SU-DHL-6 (cell line): Measurements from ENCODE around the gene TNKS1BP1.

Experiments used
- H2AFZ ChIP-seq: fragments of 200-600 bp; sonication (generic); 2 replicates; pipeline ENCODE4 v1.6.1; 2014; ENCODE audit warnings: low read depth, mild to moderate bottlenecking, moderate library complexity, mixed read lengths, antibody characterized with exemption, low read length; ENCODE audit not compliant: severe bottlenecking
- H3F3A ChIP-seq: fragments of 200-600 bp; shearing (Covaris generic); 2 replicates; pipeline ENCODE4 v1.6.0; 2016; ENCODE audit warnings: antibody characterized with exemption, mild to moderate bottlenecking; ENCODE audit not compliant: insufficient read depth
- H3K27ac ChIP-seq: fragments of 200-600 bp; sonication (generic); 2 replicates; pipeline ENCODE4 v1.5.1; 2016; ENCODE audit warnings: low read depth, mild to moderate bottlenecking, low read length, moderate library complexity, mixed read lengths
- H3K27me3 ChIP-seq: fragments of 200-600 bp; sonication (generic), shearing (Covaris generic); 2 replicates; pipeline ENCODE4 v1.6.0; 2014; ENCODE audit warnings: mild to moderate bottlenecking, low read length
- H3K36me3 ChIP-seq: fragments of 200-600 bp; sonication (generic); 2 replicates; pipeline ENCODE4 v1.6.1; 2014; ENCODE audit warnings: mild to moderate bottlenecking, low read length, mixed read lengths
- H3K4me2 ChIP-seq: fragments of 300-600, 200-600 bp; shearing (Covaris generic), sonication (generic); 2 replicates; pipeline ENCODE4 v1.6.0; 2014; ENCODE audit warnings: low read length, low read depth, mild to moderate bottlenecking; ENCODE audit not compliant: poor library complexity, severe bottlenecking
- H3K4me3 ChIP-seq: fragments of 200-600 bp; sonication (generic); 2 replicates; pipeline ENCODE4 v1.5.1; 2014; ENCODE audit warnings: antibody characterized with exemption, low read length, mild to moderate bottlenecking, mixed read lengths; ENCODE audit not compliant: insufficient read depth, poor library complexity, severe bottlenecking
- H3K79me2 ChIP-seq: fragments of 200-600 bp; sonication (generic); 2 replicates; pipeline ENCODE4 v1.6.1; 2014; ENCODE audit warnings: mild to moderate bottlenecking, low read length, moderate library complexity; ENCODE audit not compliant: insufficient read depth
- H3K9ac ChIP-seq: fragments of 200-600 bp; sonication (generic); 2 replicates; pipeline ENCODE4 v1.7.0; 2014; ENCODE audit warnings: mild to moderate bottlenecking, low read length
- H3K9me2 ChIP-seq: fragments of 200-600 bp; sonication (generic); replicated peaks from 2 replicates; pipeline ENCODE4 v1.6.1; 2014; ENCODE audit warnings: low read length; ENCODE audit not compliant: insufficient read depth
- H3K9me3 ChIP-seq: fragments of 200-600 bp; sonication (generic); 2 replicates; pipeline ENCODE4 v1.6.1; 2014; ENCODE audit warnings: low read length, mixed read lengths; ENCODE audit not compliant: insufficient read depth
- H4K20me1 ChIP-seq: fragments of 200-600 bp; sonication (generic); 2 replicates; pipeline ENCODE4 v1.6.1; 2014; ENCODE audit warnings: low read depth, mild to moderate bottlenecking, antibody characterized with exemption, low read length, moderate library complexity, mixed read lengths
- EZH2phosphoT487 ChIP-seq: fragments of 200-600 bp; sonication (generic), shearing (Covaris generic); conservative IDR thresholded peaks from 2 replicates; pipeline ENCODE4 v1.6.1; 2018; ENCODE audit warnings: mild to moderate bottlenecking, antibody characterized with exemption, low read length, moderate library complexity, mixed read lengths
- TF ChIP-seq, protein P1 (sequence below): fragments of 200-600 bp; sonication (generic); IDR thresholded peaks from one replicate; pipeline ENCODE4 v1.5.1; 2017; ENCODE audit warnings: antibody characterized with exemption, mild to moderate bottlenecking, low read length, moderate library complexity; ENCODE audit not compliant: insufficient read depth, poor library complexity, severe bottlenecking

TNKS1BP1 gene

DNA sequence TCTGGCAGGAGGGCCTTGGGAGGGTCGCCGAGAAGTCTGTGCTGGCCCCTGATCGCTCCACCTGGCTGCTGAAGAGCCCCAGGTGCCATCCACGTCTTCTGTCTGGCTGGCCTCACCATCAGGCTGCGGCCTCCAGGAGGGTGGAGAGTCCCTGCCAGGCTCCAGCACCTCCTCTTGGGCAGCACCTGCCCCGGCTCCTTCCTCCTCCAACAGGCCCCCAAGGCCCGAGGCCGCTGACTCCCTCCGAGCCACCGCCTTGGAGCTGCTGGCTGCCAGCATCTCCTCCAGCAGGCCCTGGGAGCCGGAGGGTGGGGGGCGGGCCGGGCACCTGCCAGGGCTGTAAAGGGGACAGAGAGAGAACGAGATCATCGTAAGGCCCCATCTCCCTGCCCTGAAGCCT is 22.3 kb downstream of the TNKS1BP1 start:
- no peaks in the 10 kb centered on the region for H3K27me3 ChIP-seq
- H3K79me2 ChIP-seq: no peaks in the 10 kb centered on the region
- H3K4me3 ChIP-seq: no peak overlapping the region
- H3K4me2 ChIP-seq: no peak overlapping the region
- H3K27ac ChIP-seq: no peak overlapping the region
- no peaks in the 10 kb centered on the region for H3F3A ChIP-seq
- H3K9me3 ChIP-seq: no peaks in the 10 kb centered on the region
- H2AFZ ChIP-seq: no peak overlapping the region
- no peak overlapping the region for H3K9ac ChIP-seq
- no peaks in the 10 kb centered on the region for H4K20me1 ChIP-seq
- no peaks in the 10 kb centered on the region for H3K9me2 ChIP-seq
- no peaks in the 10 kb centered on the region for H3K36me3 ChIP-seq
- TF ChIP-seq, protein P1, sequence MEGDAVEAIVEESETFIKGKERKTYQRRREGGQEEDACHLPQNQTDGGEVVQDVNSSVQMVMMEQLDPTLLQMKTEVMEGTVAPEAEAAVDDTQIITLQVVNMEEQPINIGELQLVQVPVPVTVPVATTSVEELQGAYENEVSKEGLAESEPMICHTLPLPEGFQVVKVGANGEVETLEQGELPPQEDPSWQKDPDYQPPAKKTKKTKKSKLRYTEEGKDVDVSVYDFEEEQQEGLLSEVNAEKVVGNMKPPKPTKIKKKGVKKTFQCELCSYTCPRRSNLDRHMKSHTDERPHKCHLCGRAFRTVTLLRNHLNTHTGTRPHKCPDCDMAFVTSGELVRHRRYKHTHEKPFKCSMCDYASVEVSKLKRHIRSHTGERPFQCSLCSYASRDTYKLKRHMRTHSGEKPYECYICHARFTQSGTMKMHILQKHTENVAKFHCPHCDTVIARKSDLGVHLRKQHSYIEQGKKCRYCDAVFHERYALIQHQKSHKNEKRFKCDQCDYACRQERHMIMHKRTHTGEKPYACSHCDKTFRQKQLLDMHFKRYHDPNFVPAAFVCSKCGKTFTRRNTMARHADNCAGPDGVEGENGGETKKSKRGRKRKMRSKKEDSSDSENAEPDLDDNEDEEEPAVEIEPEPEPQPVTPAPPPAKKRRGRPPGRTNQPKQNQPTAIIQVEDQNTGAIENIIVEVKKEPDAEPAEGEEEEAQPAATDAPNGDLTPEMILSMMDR: no peak
- TF ChIP-seq EZH2phosphoT487: no peak

DNA sequence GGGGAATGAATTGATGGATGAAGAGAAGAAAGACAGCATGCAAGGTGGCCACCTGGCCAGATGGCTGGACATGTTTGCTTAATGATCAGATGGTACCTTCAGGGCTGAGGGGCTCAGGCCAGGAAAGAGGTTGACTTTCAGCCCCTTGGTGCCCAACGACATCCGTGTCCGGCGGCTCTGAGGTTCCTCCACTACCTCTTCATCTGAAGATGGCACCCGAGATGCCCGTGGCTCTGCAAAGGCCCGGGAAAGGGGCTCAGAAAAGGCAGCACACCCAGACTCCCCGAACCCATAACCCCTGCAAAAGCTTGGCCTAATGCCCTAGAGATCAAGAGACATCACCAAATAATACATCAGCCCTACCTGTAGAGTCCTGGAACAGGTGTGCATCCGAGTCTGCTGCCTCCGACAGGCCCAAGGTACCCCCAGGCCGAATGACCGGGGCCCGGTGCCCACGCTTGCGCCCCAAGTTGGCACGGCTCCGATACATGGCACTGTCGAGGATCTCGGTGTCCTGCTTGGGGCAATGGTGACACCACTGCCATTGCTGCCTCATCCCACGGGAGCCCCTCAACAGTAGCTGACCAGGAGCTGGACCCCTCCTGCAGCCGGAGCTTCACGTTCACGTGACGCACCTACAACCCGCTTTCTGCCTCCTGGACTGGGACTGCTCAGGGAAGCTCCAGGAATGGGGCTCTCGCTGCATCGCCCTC is 22.9 kb downstream of the TNKS1BP1 start:
- Histone ChIP-seq H3K9me3 (no peaks in the 10 kb centered on the region), H3F3A (no peaks in the 10 kb centered on the region), H3K27ac (no peak overlapping the region), H3K4me2 (no peak overlapping the region), H4K20me1 (no peaks in the 10 kb centered on the region), H2AFZ (no peak overlapping the region), H3K4me3 (no peak overlapping the region), H3K27me3 (no peaks in the 10 kb centered on the region), H3K79me2 (no peaks in the 10 kb centered on the region), H3K9me2 (no peaks in the 10 kb centered on the region), H3K36me3 (no peaks in the 10 kb centered on the region), H3K9ac (no peak overlapping the region)
- TF ChIP-seq EZH2phosphoT487: no peak
- TF ChIP-seq, protein P1: no peak

DNA sequence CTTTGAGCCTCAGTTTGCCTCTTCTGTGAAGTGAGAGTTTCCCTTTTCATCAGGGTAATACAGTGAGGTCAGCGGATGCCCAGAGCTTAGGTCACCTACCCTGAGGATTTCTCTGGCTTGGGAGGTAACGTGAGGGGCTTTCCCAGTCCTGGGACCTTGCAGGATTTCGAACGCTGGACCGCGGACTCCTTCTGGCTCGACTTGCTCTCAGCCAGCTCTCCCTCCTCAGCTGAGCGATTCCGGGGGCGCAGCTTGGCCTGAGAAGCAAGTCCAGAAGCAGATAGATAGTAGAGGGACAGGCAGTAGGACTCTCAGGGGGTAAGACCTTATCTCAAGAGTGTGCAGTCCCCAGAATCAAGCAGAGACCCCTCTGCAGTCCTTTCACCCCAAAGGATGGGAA is 24.0 kb downstream of the TNKS1BP1 start:
- TF ChIP-seq, protein P1: no peak
- TF ChIP-seq EZH2phosphoT487: no peak
- Histone ChIP-seq H3F3A (no peaks in the 10 kb centered on the region), H3K36me3 (no peaks in the 10 kb centered on the region), H3K9me2 (no peaks in the 10 kb centered on the region), H3K79me2 (no peaks in the 10 kb centered on the region), H3K9me3 (no peaks in the 10 kb centered on the region), H2AFZ (no peak overlapping the region), H3K9ac (no peak overlapping the region), H3K27me3 (no peaks in the 10 kb centered on the region), H4K20me1 (no peaks in the 10 kb centered on the region), H3K27ac (no peak overlapping the region), H3K4me2 (no peak overlapping the region), H3K4me3 (no peak overlapping the region)
